ENCODE measurements around the gene ZNF536. TPM values are rescaled to one million over a fixed set of nuclear protein-coding genes. Genes with fewer than 3 reads are reported as not detected.
A peak's percentile ranks its signal among the peaks of the same experiment; 100 is the strongest.

The ZNF536 gene
- total RNA-seq, 1 experiment from 2014 or later: not detected

- no peak overlapping the region for H3T11ph ChIP-seq (ENCODE audit: low read length)
- Mint-ChIP-seq H3K27me3 (ENCODE audit: low read depth) (peaks cover 2% of the 10 kb centered on the region; the same call in 1 of the 2 replicates), H3K4me3 (no peak overlapping the region), H3K4me1 (peaks cover 22 to 25% of the 10 kb centered on the region in 2 experiments), H3K27ac (peak overlapping the region in 2 of 3 experiments; percentile 33 to 88; a peak in 4 of 7 replicates), H3K36me3 (ENCODE audit: insufficient read depth in 1 of 3, low read depth in 3 of 3) (0 out of 7 replicates have a peak, but pooled peaks cover 0 to under 1% (median 0%) of the 10 kb centered on the region in 3 experiments), H3K9me3 (no peaks in the 10 kb centered on the region; a peak in 2 of 5 replicates)
- H4K91ac ChIP-seq (ENCODE audit: insufficient read length, low read depth, low read length): no peak overlapping the region
- no peak overlapping the region for H3K14ac ChIP-seq (ENCODE audit: insufficient read depth, low read length)
- no peak overlapping the region for H2BK5ac ChIP-seq (ENCODE audit: insufficient read length, low read length)
- H3K23ac ChIP-seq (ENCODE audit: insufficient read length, low read depth, low read length): no peak overlapping the region
- peaks cover 6% of the 10 kb centered on the region; the same call in 1 of the 2 replicates for H3K4me1 ChIP-seq (ENCODE audit: insufficient read depth, low read length)
- no peak overlapping the region for H3K4me2 ChIP-seq (ENCODE audit: insufficient read depth, insufficient read length, low read length)
- H3K9me3 ChIP-seq (ENCODE audit: control insufficient read depth, low read depth, low read length): no peaks in the 10 kb centered on the region
- no peak for TF ChIP-seq CTCF (conservative IDR thresholded peaks at IDR 0.05)
- H2AFZ ChIP-seq (ENCODE audit: low read length): no peak overlapping the region
- no peak overlapping the region for H2BK15ac ChIP-seq (ENCODE audit: low read depth, low read length)
- H3K4ac ChIP-seq (ENCODE audit: low read depth, low read length): no peak overlapping the region
- H3K27me3 ChIP-seq (ENCODE audit: insufficient read depth, low read length): no peaks in the 10 kb centered on the region
- H2AK5ac ChIP-seq (ENCODE audit: insufficient read length, low read length): no peak overlapping the region
- H3K27ac ChIP-seq (ENCODE audit: insufficient read length, low read depth, low read length): no peak overlapping the region
- H3K56ac ChIP-seq (ENCODE audit: insufficient read length, low read depth, low read length): no peak overlapping the region
- H4K8ac ChIP-seq (replicated peaks; ENCODE audit: insufficient read length, low read depth, low read length): no peak overlapping the region
- no peak overlapping the region for H2BK20ac ChIP-seq (ENCODE audit: low read depth, low read length, poor library complexity, severe bottlenecking)
- no CpG with 5 or more reads among the region's 18 CpGs for WGBS (ENCODE audit: extremely low coverage, insufficient read length, low lambda C conversion rate)
- H2BK120ac ChIP-seq (ENCODE audit: low read depth, low read length, poor library complexity, severe bottlenecking): no peak overlapping the region
- no peaks in the 10 kb centered on the region for H3K79me2 ChIP-seq (ENCODE audit: insufficient read depth, low read length)
- no peak for DNase-seq
- H3K18ac ChIP-seq (ENCODE audit: insufficient read length, low read depth, low read length): no peak overlapping the region
- no peak overlapping the region for H4K5ac ChIP-seq (ENCODE audit: insufficient read length, low read depth, low read length)
- no peak overlapping the region for H2BK12ac ChIP-seq (ENCODE audit: insufficient read length, low read depth, low read length)
- H3K23me2 ChIP-seq (ENCODE audit: insufficient read length, low read depth, low read length, poor library complexity, severe bottlenecking): no peaks in the 10 kb centered on the region
- H3K79me1 ChIP-seq (ENCODE audit: insufficient read depth, low read depth, low read length, poor library complexity, severe bottlenecking): no peaks in the 10 kb centered on the region
- no peaks in the 10 kb centered on the region for H4K20me1 ChIP-seq (ENCODE audit: control insufficient read depth, insufficient read depth, insufficient read length)
- no peak overlapping the region for H3K9ac ChIP-seq (ENCODE audit: extremely low read depth, insufficient read length, low read length)
These were observed 11.6 kb upstream of the ZNF536 start for GRCh38 chr19:30360376-30361106.

All from H9 (cell line).